Activated CD8-positive, alpha-beta T cell treated with anti-CD3 and anti-CD28 coated beads for 36 hours (primary cell): ENCODE results near the gene QRICH2. TPM values are rescaled to one million over a fixed set of nuclear protein-coding genes. Genes with fewer than 3 reads are reported as not detected.
A peak's percentile ranks its signal among the peaks of the same experiment; 100 is the strongest.
"Not testable (repeated sequence)": the region's sequence is repeated elsewhere in the genome, so short reads cannot be mapped to it uniquely, and the experiment has no call there.

Source experiments
- ATAC-seq: fragments of 200-7000 bp; cut with Tn5 transposase; one replicate; pipeline ENCODE4 v1.10.0; 2021; ENCODE audit warnings: mild to moderate bottlenecking, moderate library complexity
- CTCF ChIA-PET: fragments of 350-600 bp; sonication (Branson Sonifier 250); formaldehyde crosslinking; loops from one replicate; lab custom pipeline; 2021; ENCODE audit warnings: antibody characterized with exemption; lab: Charles Lee
- POLR2A ChIA-PET: fragments of 350-600 bp; sonication (Branson Sonifier 250); formaldehyde crosslinking; loops from one replicate; lab custom pipeline; 2021; ENCODE audit warnings: antibody characterized with exemption; lab: Charles Lee
- DNase-seq: peaks from one replicate; pipeline ENCODE4 v3.0.0-alpha.2; 2020
- H3K27ac Mint-ChIP-seq: one replicate; pipeline ENCODE4 v1.8.0; 2021; ENCODE audit warnings: mild to moderate bottlenecking, mixed read lengths
- H3K27me3 Mint-ChIP-seq: one replicate; pipeline ENCODE4 v1.8.0; 2021; ENCODE audit warnings: mixed read lengths
- H3K36me3 Mint-ChIP-seq: one replicate; pipeline ENCODE4 v1.8.0; 2021; ENCODE audit warnings: low read depth, mixed read lengths
- H3K4me1 Mint-ChIP-seq: one replicate; pipeline ENCODE4 v1.8.0; 2021; ENCODE audit warnings: low read depth, mixed read lengths
- H3K4me3 Mint-ChIP-seq: one replicate; pipeline ENCODE4 v1.8.0; 2021; ENCODE audit warnings: mild to moderate bottlenecking, moderate library complexity, mixed read lengths
- H3K9me3 Mint-ChIP-seq: one replicate; pipeline ENCODE4 v1.8.0; 2021; ENCODE audit warnings: mixed read lengths
- intact Hi-C: fragments of 100-400 bp; cut with micrococcal nuclease; formaldehyde crosslinking; loops from one replicate; pipeline ENCODE4 v1.10.0; 2022
- total RNA-seq, 2 experiments: library from RNA; stranded (reverse); gene quantifications; one replicate each; pipeline ENCODE4 v1.2.3, GENCODE V29; 2021
- TF ChIP-seq, protein P1 (sequence below): fragments of 200-600 bp; IDR thresholded peaks from one replicate; pipeline ENCODE4 v1.8.0; 2022; ENCODE audit warnings: antibody characterized with exemption, mild to moderate bottlenecking

QRICH2 gene
- total RNA-seq, 2 experiments from 2014 or later: 0.49 to 0.52 TPM

DNA sequence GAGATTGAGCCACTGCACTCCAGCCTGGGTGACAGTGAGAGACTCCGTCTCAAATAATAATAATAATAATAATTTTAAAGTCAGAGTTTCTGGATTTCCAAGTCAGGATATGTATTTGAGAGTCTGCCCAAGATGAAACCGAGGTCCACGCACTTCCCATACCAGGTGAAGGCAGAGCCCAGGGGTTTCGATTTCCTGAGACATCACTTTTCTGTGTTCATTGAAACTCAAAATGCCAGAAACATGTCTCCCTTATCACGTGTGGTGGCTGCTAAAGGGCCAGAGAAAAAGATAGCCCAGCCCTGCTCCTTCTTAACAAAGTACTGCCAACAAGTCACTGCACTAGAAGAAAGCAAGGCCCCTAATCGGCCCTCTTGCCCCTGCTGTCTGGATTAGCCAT lies 57.9 kb downstream of the QRICH2 start:
- Mint-ChIP-seq H3K9me3 (no peaks in the 10 kb centered on the region), H3K4me1 (peaks cover 53% of the 10 kb centered on the region), H3K27ac (no peak overlapping the region), H3K27me3 (no peaks in the 10 kb centered on the region), H3K4me3 (no peak overlapping the region), H3K36me3 (no peaks in the 10 kb centered on the region)
- no peak for ATAC-seq
- intact Hi-C loops: no loop called here
- TF ChIP-seq, protein P1, sequence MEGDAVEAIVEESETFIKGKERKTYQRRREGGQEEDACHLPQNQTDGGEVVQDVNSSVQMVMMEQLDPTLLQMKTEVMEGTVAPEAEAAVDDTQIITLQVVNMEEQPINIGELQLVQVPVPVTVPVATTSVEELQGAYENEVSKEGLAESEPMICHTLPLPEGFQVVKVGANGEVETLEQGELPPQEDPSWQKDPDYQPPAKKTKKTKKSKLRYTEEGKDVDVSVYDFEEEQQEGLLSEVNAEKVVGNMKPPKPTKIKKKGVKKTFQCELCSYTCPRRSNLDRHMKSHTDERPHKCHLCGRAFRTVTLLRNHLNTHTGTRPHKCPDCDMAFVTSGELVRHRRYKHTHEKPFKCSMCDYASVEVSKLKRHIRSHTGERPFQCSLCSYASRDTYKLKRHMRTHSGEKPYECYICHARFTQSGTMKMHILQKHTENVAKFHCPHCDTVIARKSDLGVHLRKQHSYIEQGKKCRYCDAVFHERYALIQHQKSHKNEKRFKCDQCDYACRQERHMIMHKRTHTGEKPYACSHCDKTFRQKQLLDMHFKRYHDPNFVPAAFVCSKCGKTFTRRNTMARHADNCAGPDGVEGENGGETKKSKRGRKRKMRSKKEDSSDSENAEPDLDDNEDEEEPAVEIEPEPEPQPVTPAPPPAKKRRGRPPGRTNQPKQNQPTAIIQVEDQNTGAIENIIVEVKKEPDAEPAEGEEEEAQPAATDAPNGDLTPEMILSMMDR: no peak
- ChIA-PET POLR2A (interaction anchor here (0.6 to 29.4 kb wide), 4 partner anchors 13 to 108 kb away, joined by 3 to 960 read pairs (median 3); partner anchors contain the start of gene UBALD2), CTCF (interaction anchor here (1.8 kb wide), 1 partner anchor 70 kb away, joined by 3 read pairs; no protein-coding TSS in a partner anchor)
- DNase-seq: no peak

DNA sequence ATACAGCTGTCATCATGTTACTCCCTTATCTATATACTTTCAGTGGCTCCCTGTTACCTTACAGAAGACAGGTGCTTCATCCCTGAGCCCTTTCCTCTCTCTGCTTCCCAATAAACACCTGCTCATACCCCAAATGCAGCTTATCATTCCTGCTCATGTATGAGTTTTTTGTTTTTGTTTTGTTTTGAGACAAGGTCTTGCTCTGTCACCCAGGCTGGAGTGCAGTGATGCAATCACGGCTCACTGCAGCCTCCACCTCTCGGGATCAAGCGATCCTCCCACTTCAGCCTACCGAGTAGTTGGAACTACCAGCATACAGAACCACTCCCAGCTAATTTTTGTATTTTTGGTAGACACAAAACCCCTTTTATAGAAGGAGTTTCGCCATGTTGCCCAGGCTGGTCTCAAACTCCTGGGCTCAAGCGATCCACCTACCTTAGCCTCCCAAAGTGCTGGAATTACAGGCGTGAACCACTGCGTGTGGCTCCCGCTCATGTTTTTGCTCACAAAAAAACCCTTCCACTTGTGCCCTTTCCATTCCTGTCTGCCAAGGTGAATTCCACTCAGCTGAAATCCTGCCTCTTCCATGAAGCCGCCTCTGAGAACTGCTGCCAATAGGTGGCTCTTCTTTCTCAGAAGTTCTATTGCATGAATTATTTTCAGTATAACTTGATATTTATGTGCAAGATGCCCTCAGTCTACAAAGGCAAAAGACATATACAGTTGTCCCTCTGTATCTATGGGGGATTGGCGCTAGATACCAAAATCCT lies 59.9 kb downstream of the QRICH2 start:
- H3K9me3 Mint-ChIP-seq: no peaks in the 10 kb centered on the region
- no peak overlapping the region for H3K4me3 Mint-ChIP-seq
- DNase-seq: no peak
- no peaks in the 10 kb centered on the region for H3K27me3 Mint-ChIP-seq
- TF ChIP-seq, protein P1: no peak
- ChIA-PET CTCF (interaction anchor here (1.0 to 3.1 kb wide), 6 partner anchors 8 to 69 kb away, joined by 3 to 13 read pairs (median 3); partner anchors contain the start of gene UBALD2), POLR2A (interaction anchor here (0.5 to 29.4 kb wide), 6 partner anchors 9 to 906 kb away, joined by 3 to 960 read pairs (median 15); partner anchors contain the start of gene UBALD2)
- peaks cover 63% of the 10 kb centered on the region for H3K4me1 Mint-ChIP-seq
- no peaks in the 10 kb centered on the region for H3K36me3 Mint-ChIP-seq
- ATAC-seq: no peak
- H3K27ac Mint-ChIP-seq: peak overlapping the region; percentile 4
- intact Hi-C loops: no loop called here

DNA sequence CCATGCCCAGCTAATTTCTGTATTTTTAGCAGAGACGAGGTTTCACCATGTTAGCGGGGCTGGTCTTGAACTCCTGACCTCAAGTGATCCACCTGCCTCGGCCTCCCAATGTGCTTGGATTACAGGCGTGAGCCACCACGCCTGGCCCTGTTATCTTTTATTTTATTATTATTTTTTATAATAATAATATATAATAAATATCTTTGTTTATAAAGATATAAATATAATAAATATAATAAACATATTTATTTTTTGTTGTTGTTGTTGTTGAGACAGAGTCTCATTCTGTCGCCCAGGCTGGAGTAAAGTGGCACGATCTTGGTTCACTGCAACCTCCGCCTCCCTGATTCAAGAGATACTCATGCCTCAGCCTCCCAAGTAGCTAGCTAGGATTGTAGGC lies 60.8 kb downstream of the QRICH2 start:
- intact Hi-C loops: no loop called here
- Mint-ChIP-seq H3K27me3 (no peaks in the 10 kb centered on the region), H3K4me1 (peaks cover 60% of the 10 kb centered on the region), H3K27ac (peak overlapping the region; percentile 96), H3K4me3 (no peak overlapping the region), H3K36me3 (no peaks in the 10 kb centered on the region), H3K9me3 (no peaks in the 10 kb centered on the region)
- DNase-seq (no peak), ATAC-seq (no peak)
- CTCF ChIA-PET: interaction anchor here (1.0 to 3.1 kb wide), 10 partner anchors 7 to 68 kb away, joined by 3 to 13 read pairs (median 5); partner anchors contain the start of gene UBALD2
- TF ChIP-seq, protein P1: no peak
- POLR2A ChIA-PET: interaction anchor here (0.9 to 29.4 kb wide), 4 partner anchors 8 to 65 kb away, joined by 3 to 960 read pairs (median 30); partner anchors contain the start of gene UBALD2

DNA sequence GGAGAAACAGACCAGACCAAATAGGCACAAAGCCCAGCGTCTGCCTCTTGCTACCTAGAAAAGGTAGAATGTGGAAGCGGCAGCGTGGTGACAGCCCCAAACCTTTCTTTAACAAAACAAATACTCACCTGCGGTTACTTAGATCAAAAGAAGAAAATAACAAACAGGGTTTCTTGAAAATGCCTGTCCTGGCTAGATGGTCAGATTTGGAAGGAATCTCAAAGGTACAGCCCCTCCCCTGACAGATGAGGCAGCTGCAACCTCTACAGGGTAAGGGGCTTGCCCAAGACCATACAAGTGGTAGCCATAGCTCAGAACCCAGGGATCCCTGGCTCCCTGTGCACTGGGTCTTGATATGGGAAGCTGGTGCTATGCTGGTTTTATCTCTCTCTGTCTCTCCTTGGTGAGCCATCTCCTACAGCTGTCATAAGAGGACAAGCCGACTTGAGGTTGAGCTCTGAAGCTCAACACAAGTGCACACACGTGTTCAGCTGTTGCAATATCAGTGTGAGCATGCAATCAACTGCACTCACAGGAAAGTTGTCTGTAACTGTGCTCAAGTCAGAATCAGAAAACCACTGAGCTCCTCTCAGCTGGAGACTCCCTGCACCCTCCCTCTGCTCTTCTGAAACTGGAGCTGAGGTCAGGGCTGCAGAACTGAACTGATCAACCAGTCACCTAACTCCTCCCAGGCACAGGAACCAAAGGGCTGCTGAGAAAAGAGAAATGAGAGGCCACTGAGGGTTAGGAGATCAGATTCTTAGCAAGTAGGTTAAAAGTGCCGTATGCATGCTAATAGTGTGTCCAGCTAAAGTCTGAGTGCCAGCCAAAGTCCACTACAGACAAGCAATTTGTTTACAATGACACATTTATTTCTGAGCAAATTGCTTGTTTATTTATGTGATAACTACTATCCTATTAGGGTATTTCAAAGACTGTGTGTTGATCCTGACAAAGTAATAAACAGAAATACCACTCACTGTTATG lies 61.7 kb downstream of the QRICH2 start:
- TF ChIP-seq, protein P1: no peak
- no peaks in the 10 kb centered on the region for H3K9me3 Mint-ChIP-seq
- DNase-seq (peak; percentile 86), ATAC-seq (peak; percentile 98)
- POLR2A ChIA-PET: interaction anchor here (0.7 to 29.4 kb wide), 6 partner anchors 20 to 333 kb away, joined by 3 to 960 read pairs (median 18); partner anchors contain the start of gene UBALD2
- CTCF ChIA-PET: interaction anchor here (0.9 to 3.1 kb wide), 15 partner anchors 8 to 65 kb away, joined by 3 to 13 read pairs (median 5); partner anchors contain the start of gene UBALD2
- H3K36me3 Mint-ChIP-seq: no peaks in the 10 kb centered on the region
- no peaks in the 10 kb centered on the region for H3K27me3 Mint-ChIP-seq
- H3K4me3 Mint-ChIP-seq: peak overlapping the region; percentile 44
- H3K4me1 Mint-ChIP-seq: peaks cover 56% of the 10 kb centered on the region
- intact Hi-C loops: no loop called here
- peak overlapping the region; percentile 96 for H3K27ac Mint-ChIP-seq

DNA sequence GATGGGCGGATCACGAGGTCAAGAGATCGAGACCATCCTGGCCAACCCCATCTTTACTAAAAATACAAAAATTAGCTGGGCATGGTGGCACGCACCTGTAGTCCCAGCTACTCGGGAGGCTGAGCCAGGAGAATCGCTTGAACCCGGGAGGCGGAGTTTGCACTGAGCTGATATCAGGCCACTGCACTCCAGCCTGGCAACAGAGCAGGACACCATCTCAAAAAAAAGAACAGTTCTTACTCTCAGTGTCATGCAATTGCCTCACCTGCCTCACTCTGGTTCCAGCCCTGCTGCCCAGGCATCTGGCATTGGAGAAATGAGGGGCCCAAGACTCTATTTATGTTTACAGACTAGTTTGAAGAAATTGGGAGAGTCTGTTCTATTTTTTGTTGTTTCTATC lies 63.4 kb downstream of the QRICH2 start:
- peaks cover 56% of the 10 kb centered on the region for H3K4me1 Mint-ChIP-seq
- not testable (repeated sequence) for ATAC-seq, H3K27me3 Mint-ChIP-seq, H3K9me3 Mint-ChIP-seq, H3K36me3 Mint-ChIP-seq, DNase-seq, H3K27ac Mint-ChIP-seq, H3K4me3 Mint-ChIP-seq
- ChIA-PET CTCF (interaction anchor here (0.9 to 3.1 kb wide), 3 partner anchors 19 to 61 kb away, joined by 3 to 13 read pairs (median 12); partner anchors contain the start of gene UBALD2), POLR2A (interaction anchor here (1.0 to 29.4 kb wide), 6 partner anchors 11 to 62 kb away, joined by 3 to 960 read pairs (median 15); partner anchors contain the start of gene UBALD2)
- intact Hi-C loops: loop anchor here (5.0 kb wide), 1 partner anchor 47 kb away; no protein-coding TSS in a partner anchor
